ENCODE results near the gene SLC24A4. TPM values are rescaled to one million over a fixed set of nuclear protein-coding genes. Genes with fewer than 3 reads are reported as not detected.

Gene SLC24A4
- total RNA-seq, 4 donors from 2014 or later: 6.9 to 15.1 (median 8.3) TPM

- H3K4me1 ChIP-seq: no peaks in the 10 kb centered on the region
- H3K27ac ChIP-seq: no peak overlapping the region
- H3K4me3 ChIP-seq: no peak overlapping the region
- TF ChIP-seq CTCF (IDR thresholded peaks at IDR 0.05): no peak
- peak in 1 of 2 donors; percentile 65 for TF ChIP-seq EP300 (IDR thresholded peaks at IDR 0.05)
- TF ChIP-seq POLR2A (IDR thresholded peaks at IDR 0.05): no peak
- peaks cover 0 to 15% (median 0%) of the 10 kb centered on the region in 4 donors for H3K9me3 ChIP-seq
- no peaks in the 10 kb centered on the region for H3K27me3 ChIP-seq
- no peak for DNase-seq (ENCODE audit: low spot score in 2 of 2)
- peaks cover 0 to 21% (median 0%) of the 10 kb centered on the region in 3 donors for H3K36me3 ChIP-seq
- WGBS, 2 donors: 69 to 74% methylated on average over 3 of the region's 3 CpGs
These were observed 143.1 kb downstream of the SLC24A4 start for GRCh38 chr14:92466059-92466458.

GRCh38 chr14:92469515-92469914 is 146.6 kb downstream of the SLC24A4 start:
- peaks cover 0 to 21% (median 0%) of the 10 kb centered on the region in 3 donors for H3K36me3 ChIP-seq
- H3K27me3 ChIP-seq: no peaks in the 10 kb centered on the region
- TF ChIP-seq EP300 (IDR thresholded peaks at IDR 0.05) (no peak), CTCF (IDR thresholded peaks at IDR 0.05) (no peak), POLR2A (IDR thresholded peaks at IDR 0.05) (no peak)
- WGBS, 2 donors: 90 to 94% methylated on average over 2 of the region's 2 CpGs
- H3K4me1 ChIP-seq: peaks cover 0 to 10% (median 0%) of the 10 kb centered on the region in 4 donors
- no peak overlapping the region for H3K4me3 ChIP-seq
- no peak for DNase-seq (ENCODE audit: low spot score in 2 of 2)
- H3K27ac ChIP-seq: no peak overlapping the region
- H3K9me3 ChIP-seq: peaks cover 0 to 15% (median 0%) of the 10 kb centered on the region in 4 donors

- TF ChIP-seq EP300 (IDR thresholded peaks at IDR 0.05) (no peak), POLR2A (IDR thresholded peaks at IDR 0.05) (no peak), CTCF (IDR thresholded peaks at IDR 0.05) (no peak)
- Histone ChIP-seq H3K4me3 (no peak overlapping the region), H3K27me3 (no peaks in the 10 kb centered on the region), H3K9me3 (peaks cover 0 to 15% (median 0%) of the 10 kb centered on the region in 4 donors), H3K36me3 (peaks cover 0 to 21% (median 0%) of the 10 kb centered on the region in 3 donors), H3K27ac (no peak overlapping the region), H3K4me1 (peaks cover 0 to 14% (median 0%) of the 10 kb centered on the region in 4 donors)
- no peak for DNase-seq (ENCODE audit: low spot score in 2 of 2)
- WGBS, 2 donors: 67 to 76% methylated on average over 3 of the region's 3 CpGs
These were observed 147.2 kb downstream of the SLC24A4 start for GRCh38 chr14:92470215-92470614.

GRCh38 chr14:92470811-92471210 is 147.8 kb downstream of the SLC24A4 start:
- Histone ChIP-seq H3K36me3 (peaks cover 0 to 20% (median 0%) of the 10 kb centered on the region in 3 donors), H3K4me1 (peaks cover 0 to 20% (median 0%) of the 10 kb centered on the region in 4 donors), H3K9me3 (peaks cover 0 to 15% (median 0%) of the 10 kb centered on the region in 4 donors), H3K4me3 (no peak overlapping the region), H3K27me3 (no peaks in the 10 kb centered on the region), H3K27ac (no peak overlapping the region)
- TF ChIP-seq CTCF (IDR thresholded peaks at IDR 0.05) (no peak), EP300 (IDR thresholded peaks at IDR 0.05) (no peak)
- 91 to 92% methylated on average over 1 of the region's 1 CpG for WGBS, 2 donors
- no peak for DNase-seq (ENCODE audit: low spot score in 2 of 2)

GRCh38 chr14:92471919-92472318 is 149.0 kb downstream of the SLC24A4 start:
- DNase-seq (ENCODE audit: low spot score in 2 of 2): no peak
- Histone ChIP-seq H3K36me3 (peaks cover 0 to 9% (median 0%) of the 10 kb centered on the region in 3 donors), H3K27ac (no peak overlapping the region), H3K9me3 (peaks cover 0 to 8% (median 0%) of the 10 kb centered on the region in 4 donors), H3K4me1 (peaks cover 0 to 26% (median 0%) of the 10 kb centered on the region in 4 donors), H3K27me3 (no peaks in the 10 kb centered on the region), H3K4me3 (no peak overlapping the region)
- no peak for TF ChIP-seq POLR2A (IDR thresholded peaks at IDR 0.05)
- TF ChIP-seq CTCF (IDR thresholded peaks at IDR 0.05): no peak
- no peak for TF ChIP-seq EP300 (IDR thresholded peaks at IDR 0.05)
